HepG2 (cell line): ENCODE data around the gene PRR12. TPM values are rescaled to one million over a fixed set of nuclear protein-coding genes. Genes with fewer than 3 reads are reported as not detected.

Experiments
- ATAC-seq: fragments of 200-7000 bp; cut with Tn5 transposase; 3 replicates; pipeline ENCODE4 v1.9.1; 2020; ENCODE audit warnings: mild to moderate bottlenecking, moderate library complexity
- BruUV-seq: library from RNA; stranded (reverse); fragments of 400-500 nt; replicated peaks from 2 replicates; lab custom pipeline; 2021; lab: Mats Ljungman, UMichigan
- CTCF ChIA-PET: fragments of 300-600 bp; formaldehyde crosslinking; extraction: SDS; loops from one replicate; lab custom pipeline; 2021; ENCODE audit warnings: low total read pairs, inconsistent platforms, low intra/inter-chr PET ratio; lab: Yijun Ruan, JAX
- POLR2A ChIA-PET: fragments of 350-600 bp; sonication (Branson Sonifier 250); formaldehyde crosslinking; loops from one replicate; lab custom pipeline; 2020; ENCODE audit warnings: antibody characterized with exemption, inconsistent platforms; lab: Yijun Ruan, JAX
- DNase-seq: peaks from one replicate; pipeline ENCODE4 v3.0.0-alpha.2; 2015; ENCODE audit warnings: low spot score
- FAIRE-seq: peaks from 3 replicates; lab custom pipeline; 2011; peaks lifted over from hg19 to GRCh38; lab: Jason Lieb, UNC
- H2AFZ ChIP-seq: one replicate; pipeline ENCODE4 v1.6.1; 2011; ENCODE audit warnings: low read length, inconsistent platforms
- H3K27ac ChIP-seq: fragments of 300-600 bp; 3 replicates; pipeline ENCODE4 v1.8.0; 2011; ENCODE audit warnings: mixed run types, mild to moderate bottlenecking, mixed read lengths, low read length, inconsistent platforms; ENCODE audit not compliant: insufficient read depth; ENCODE audit errors: extremely low read length
- H3K27me3 ChIP-seq, 2 experiments: fragments of 200-600 bp in 1 of 2; 2 replicates in 1 of 2; 3 replicates in 1 of 2; pipeline versions ENCODE4 v1.6.0 to v1.8.0; 2011; ENCODE audit warnings: low read length in 2 of 2, mild to moderate bottlenecking in 2 of 2, moderate library complexity in 2 of 2, inconsistent platforms in 1 of 2; ENCODE audit not compliant: insufficient read depth in 2 of 2, control insufficient read depth in 1 of 2
- H3K36me3 ChIP-seq, 2 experiments: fragments of 200-600 bp in 1 of 2; replicated peaks in 1 of 2; 2 replicates in 1 of 2; 3 replicates in 1 of 2; pipeline versions ENCODE4 v1.5.1 to v1.8.0; 2011; ENCODE audit warnings: low read length in 2 of 2, inconsistent platforms in 1 of 2; ENCODE audit not compliant: insufficient read depth in 2 of 2, control insufficient read depth in 1 of 2
- H3K4me1 ChIP-seq: 2 replicates; pipeline ENCODE4 v1.5.1; 2012; ENCODE audit warnings: low read length, inconsistent platforms; ENCODE audit not compliant: insufficient read depth
- H3K4me2 ChIP-seq: 2 replicates; pipeline ENCODE4 v1.6.0; 2011; ENCODE audit warnings: low read depth, low read length, inconsistent platforms
- H3K4me3 ChIP-seq, 3 experiments: fragments of 200-600 bp in 1 of 3; sonication (generic), shearing (Covaris generic) in 1 of 3; replicated peaks in 1 of 3; 2 replicates each; pipeline ENCODE4 v1.5.1; 2011 to 2016; ENCODE audit warnings: low read length in 3 of 3, inconsistent platforms in 2 of 3, low read depth in 2 of 3, mild to moderate bottlenecking in 2 of 3, control low read depth in 1 of 3, mixed read lengths in 1 of 3; ENCODE audit not compliant: insufficient read depth in 1 of 3
- H3K79me2 ChIP-seq: one replicate; pipeline ENCODE4 v1.6.1; 2011; ENCODE audit warnings: low read length, inconsistent platforms; ENCODE audit not compliant: insufficient read depth
- H3K9ac ChIP-seq: 2 replicates; pipeline ENCODE4 v1.6.0; 2011; ENCODE audit warnings: mild to moderate bottlenecking, low read depth, low read length, inconsistent platforms; ENCODE audit not compliant: insufficient read depth
- H3K9me3 ChIP-seq: 2 replicates; pipeline ENCODE4 v1.5.1; 2012; ENCODE audit warnings: mild to moderate bottlenecking, low read length
- H4K20me1 ChIP-seq: 2 replicates; pipeline ENCODE4 v1.6.0; 2011; ENCODE audit warnings: inconsistent platforms, mild to moderate bottlenecking, low read length, moderate library complexity; ENCODE audit not compliant: insufficient read depth
- CC2D1A ChIP-seq: sonication (generic); formaldehyde crosslinking; IDR thresholded peaks from 2 replicates; pipeline ENCODE4 v1.8.1; 2023; ENCODE audit warnings: mild to moderate bottlenecking, missing genetic modification reagents
- IRF2 ChIP-seq: IDR thresholded peaks from 2 replicates; pipeline ENCODE4 v1.6.1; 2018; ENCODE audit warnings: missing genetic modification reagents, missing compliant biosample characterization
- JUNB ChIP-seq: sonication (generic); formaldehyde crosslinking; IDR thresholded peaks from 2 replicates; pipeline ENCODE4 v1.8.0; 2022; ENCODE audit warnings: missing genetic modification reagents, mild to moderate bottlenecking, borderline replicate concordance
- KAT2B ChIP-seq: fragments of 150-350 bp; IDR thresholded peaks from 2 replicates; pipeline ENCODE4 v1.6.1; 2014; ENCODE audit warnings: low read depth, low read length, borderline replicate concordance
- NKX3-1 ChIP-seq: sonication (generic); formaldehyde crosslinking; IDR thresholded peaks from 2 replicates; pipeline ENCODE4 v1.5.0; 2020; ENCODE audit warnings: missing genetic modification reagents
- RAD51 ChIP-seq: fragments of 450-650 bp; IDR thresholded peaks from 2 replicates; pipeline ENCODE4 v1.6.1; 2016; ENCODE audit warnings: borderline replicate concordance
- RARG ChIP-seq: sonication (generic); formaldehyde crosslinking; IDR thresholded peaks from 2 replicates; pipeline ENCODE4 v1.4.0; 2020; ENCODE audit warnings: low read depth, mild to moderate bottlenecking, missing genetic modification reagents
- RBAK ChIP-seq: sonication (generic); formaldehyde crosslinking; IDR thresholded peaks from 2 replicates; pipeline ENCODE4 v1.5.1; 2020; ENCODE audit warnings: mild to moderate bottlenecking, missing genetic modification reagents
- SAP130 ChIP-seq: IDR thresholded peaks from 2 replicates; pipeline ENCODE4 v1.6.1; 2016; ENCODE audit warnings: low read depth
- SOX13 ChIP-seq, 3 experiments: fragments of 450-650 bp in 1 of 3; sonication (generic) in 1 of 3; formaldehyde crosslinking in 1 of 3; IDR thresholded peaks in 2 of 3; conservative IDR thresholded peaks in 1 of 3; 2 replicates each; pipeline versions ENCODE4 v1.5.0 to v1.6.1; 2016 to 2020; ENCODE audit warnings: antibody characterized with exemption in 1 of 3, mild to moderate bottlenecking in 1 of 3, missing compliant biosample characterization in 1 of 3, missing genetic modification reagents in 1 of 3, moderate library complexity in 1 of 3
- STAG1 ChIP-seq: sonication (generic); formaldehyde crosslinking; IDR thresholded peaks from 2 replicates; pipeline ENCODE4 v1.4.0; 2020; ENCODE audit warnings: missing genetic modification reagents
- ZBTB33 ChIP-seq: sonication (generic); formaldehyde crosslinking; IDR thresholded peaks from 2 replicates; pipeline ENCODE4 v1.4.0; 2020; ENCODE audit warnings: missing genetic modification reagents
- ZNF230 ChIP-seq: sonication (generic); formaldehyde crosslinking; IDR thresholded peaks from 2 replicates; pipeline ENCODE4 v1.4.0; 2020; ENCODE audit warnings: mild to moderate bottlenecking, missing genetic modification reagents
- ZNF496 ChIP-seq: sonication (generic); formaldehyde crosslinking; IDR thresholded peaks from 2 replicates; pipeline ENCODE4 v1.8.1; 2023; ENCODE audit warnings: mild to moderate bottlenecking, moderate library complexity, missing genetic modification reagents; ENCODE audit not compliant: insufficient replicate concordance
- ZNF614 ChIP-seq: IDR thresholded peaks from 2 replicates; pipeline ENCODE4 v1.6.1; 2018; ENCODE audit warnings: missing biosample characterization, missing genetic modification reagents, inconsistent platforms, borderline replicate concordance
- ZNF891 ChIP-seq: sonication (generic); formaldehyde crosslinking; IDR thresholded peaks from 2 replicates; pipeline ENCODE4 v1.5.0; 2020; ENCODE audit warnings: mild to moderate bottlenecking, missing genetic modification reagents
- WGBS: methylation state at CpG from one replicate; pipeline ENCODE4 v1.1.6; 2017; ENCODE audit warnings: low lambda C conversion rate; 5-methylcytosine and 5-hydroxymethylcytosine counted together
- in situ Hi-C: cut with HindIII; loops from 2 replicates; pipeline ENCODE4 v1.10.0; 2017; ENCODE audit warnings: low pct_unique_long_range_greater_than_20kb; ENCODE audit not compliant: extremely low pct_ligation_motif_present
- intact Hi-C: fragments of 100-400 bp; cut with micrococcal nuclease; formaldehyde crosslinking; loops from one replicate; pipeline ENCODE4 v1.10.0; 2022; ENCODE audit not compliant: unreplicated experiment
- polyA plus RNA-seq, 8 experiments: library from polyadenylated mRNA; depleted of rRNA in 3 of 8; stranded (reverse) in 7 of 8; unstranded in 1 of 8; fragments of >200 nt; fragmentation: Illumina TruSeq in 4 of 8; extraction: Trizol in 4 of 8; gene quantifications; 2 replicates each; pipeline versions ENCODE4 v1.2.1 to v1.2.3, GENCODE V29; 2011 to 2016; ENCODE audit warnings: low read depth in 4 of 8, missing spikeins in 1 of 8, mixed read lengths in 1 of 8; ENCODE audit not compliant: insufficient read depth in 1 of 8
- total RNA-seq, 5 experiments: library from RNA; depleted of rRNA; stranded (reverse); fragments of >200 nt; fragmentation: Illumina TruSeq; extraction: Trizol; gene quantifications; 2 replicates each; pipeline ENCODE4 v1.2.3, GENCODE V29; 2016; ENCODE audit warnings: low read depth in 1 of 5
- TF ChIP-seq, protein P1 (sequence below): sonication (generic); formaldehyde crosslinking; conservative IDR thresholded peaks from 2 replicates; pipeline ENCODE4 v1.4.0; 2020; ENCODE audit warnings: missing genetic modification reagents

Gene PRR12
- total and polyA plus RNA-seq, 2 of the 13 experiments (the other 11 are each of a cell fraction or from before 2014, with no cell fraction given): 0.62 to 1.5 TPM

- peak; percentile 71; the same call in 1 of the 2 replicates for TF ChIP-seq ZBTB33
- TF ChIP-seq ZNF891 (CRISPR knock-in tag): no peak
- TF ChIP-seq ZNF614 (CRISPR knock-in tag): no peak
- TF ChIP-seq ZNF496 (CRISPR knock-in tag): no peak
- TF ChIP-seq RBAK (CRISPR knock-in tag): no peak
Measured at GRCh38 chr19:49613374-49613773, 22.4 kb downstream of the PRR12 start (continued).

GRCh38 chr19:49614096-49614833 lies 23.3 kb downstream of the PRR12 start:
- Histone ChIP-seq H3K9me3 (no peaks in the 10 kb centered on the region), H3K4me2 (no peak overlapping the region), H3K79me2 (peaks cover 3% of the 10 kb centered on the region), H4K20me1 (peaks cover 3% of the 10 kb centered on the region), H3K9ac (no peak overlapping the region), H2AFZ (no peak overlapping the region), H3K27me3 (no peaks in the 10 kb centered on the region), H3K4me3 (no peak overlapping the region), H3K27ac (no peak overlapping the region), H3K4me1 (peaks cover 17% of the 10 kb centered on the region), H3K36me3 (peaks cover 19 to 50% of the 10 kb centered on the region in 2 experiments; a peak in 4 of 5 replicates)
- CTCF ChIA-PET: no interaction called here
- in situ Hi-C loops (no loop called here), intact Hi-C loops (no loop called here)
- peak; percentile 69 for ATAC-seq
- FAIRE-seq: no peak
- POLR2A ChIA-PET: interaction anchor here (0.9 to 2.6 kb wide), 2 partner anchors 26 to 32 kb away, joined by 3 to 6 read pairs; partner anchors contain the start of gene RRAS
- BruUV-seq: no TSS peak
- 76% methylated on average over 9 of the region's 19 CpGs for WGBS
- DNase-seq: peak; percentile 51
- TF ChIP-seq RAD51 (no peak), RARG (CRISPR knock-in tag) (no peak), JUNB (CRISPR knock-in tag) (no peak), NKX3-1 (CRISPR knock-in tag) (no peak), CC2D1A (CRISPR knock-in tag) (no peak), KAT2B (no peak), ZNF230 (CRISPR knock-in tag) (no peak), STAG1 (CRISPR knock-in tag) (no peak), SAP130 (CRISPR knock-in tag) (peak; percentile 70), IRF2 (CRISPR knock-in tag) (0 out of 2 replicates have a peak, but pooled peaks have one; percentile 41), SOX13 (IDR thresholded peaks at IDR 0.05) (no peak), SOX13 (CRISPR knock-in tag; conservative IDR thresholded peaks at IDR 0.05 in 1 of 2, IDR thresholded peaks at IDR 0.05 in 1 of 2) (no peak), ZBTB33 (peak; percentile 60)
- TF ChIP-seq, protein P1, sequence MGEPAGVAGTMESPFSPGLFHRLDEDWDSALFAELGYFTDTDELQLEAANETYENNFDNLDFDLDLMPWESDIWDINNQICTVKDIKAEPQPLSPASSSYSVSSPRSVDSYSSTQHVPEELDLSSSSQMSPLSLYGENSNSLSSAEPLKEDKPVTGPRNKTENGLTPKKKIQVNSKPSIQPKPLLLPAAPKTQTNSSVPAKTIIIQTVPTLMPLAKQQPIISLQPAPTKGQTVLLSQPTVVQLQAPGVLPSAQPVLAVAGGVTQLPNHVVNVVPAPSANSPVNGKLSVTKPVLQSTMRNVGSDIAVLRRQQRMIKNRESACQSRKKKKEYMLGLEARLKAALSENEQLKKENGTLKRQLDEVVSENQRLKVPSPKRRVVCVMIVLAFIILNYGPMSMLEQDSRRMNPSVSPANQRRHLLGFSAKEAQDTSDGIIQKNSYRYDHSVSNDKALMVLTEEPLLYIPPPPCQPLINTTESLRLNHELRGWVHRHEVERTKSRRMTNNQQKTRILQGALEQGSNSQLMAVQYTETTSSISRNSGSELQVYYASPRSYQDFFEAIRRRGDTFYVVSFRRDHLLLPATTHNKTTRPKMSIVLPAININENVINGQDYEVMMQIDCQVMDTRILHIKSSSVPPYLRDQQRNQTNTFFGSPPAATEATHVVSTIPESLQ: no peak
